Thyroid gland (tissue), 4 donors: ENCODE measurements around the gene ERG. TPM values are rescaled to one million over a fixed set of nuclear protein-coding genes. Genes with fewer than 3 reads are reported as not detected.

ENCODE experiments used
- DNase-seq, 2 donors: peaks; one replicate each; pipeline ENCODE4 v3.0.0-alpha.2; 2019
- H3K27ac ChIP-seq, 3 donors: fragments of 200-600 bp; sonication (generic); 1 replicate in 2 of 3; 2 replicates in 1 of 3; pipeline ENCODE4 v1.5.1; 2016 to 2019; ENCODE audit warnings: mild to moderate bottlenecking in 1 of 3, moderate library complexity in 1 of 3
- H3K27me3 ChIP-seq: fragments of 200-600 bp; sonication (generic); one replicate; pipeline ENCODE4 v1.5.1; 2019
- H3K36me3 ChIP-seq, 2 donors: fragments of 200-600 bp; sonication (generic); one replicate each; pipeline ENCODE4 v1.5.1; 2016 to 2019
- H3K4me1 ChIP-seq, 2 donors: fragments of 200-600 bp; sonication (generic); one replicate each; pipeline ENCODE4 v1.5.1; 2017 to 2019
- H3K4me3 ChIP-seq, 3 donors: fragments of 200-600 bp; sonication (generic); replicated peaks in 1 of 3; 1 replicate in 2 of 3; 2 replicates in 1 of 3; pipeline ENCODE4 v1.5.1; 2016; ENCODE audit warnings: mild to moderate bottlenecking in 1 of 3
- H3K9me3 ChIP-seq: fragments of 200-600 bp; sonication (generic); one replicate; pipeline ENCODE4 v1.5.1; 2017
- POLR2A ChIP-seq, 2 donors: fragments of 450-650 bp; IDR thresholded peaks; one replicate each; pipeline ENCODE4 v1.6.1; 2017; ENCODE audit warnings: antibody characterized with exemption in 2 of 2, mild to moderate bottlenecking in 2 of 2, moderate library complexity in 1 of 2
- WGBS, 2 donors: methylation state at CpG; one replicate each; pipeline ENCODE4 v1.1.5; 2017; 5-methylcytosine and 5-hydroxymethylcytosine counted together
- intact Hi-C: fragments of 100-400 bp; cut with DNase I; formaldehyde crosslinking; loops from one replicate; pipeline ENCODE4 v1.15.1; 2023
- total RNA-seq, 4 donors: library from RNA; depleted of rRNA; stranded (reverse); fragments of >200 nt; gene quantifications; one replicate each; pipeline ENCODE4 v1.2.3, GENCODE V29; 2016
- TF ChIP-seq, protein P1 (sequence below), 6 experiments: fragments of 200-600 bp in 3 of 6; fragments of 450-650 bp in 3 of 6; sonication (generic) in 3 of 6; IDR thresholded peaks; one replicate each; pipeline ENCODE4 v1.5.1; 2016 to 2019; ENCODE audit warnings: antibody characterized with exemption in 6 of 6, mild to moderate bottlenecking in 2 of 6, inconsistent platforms in 1 of 6, moderate library complexity in 1 of 6

Gene ERG
- total RNA-seq, 4 donors from 2014 or later = 9.9 to 25.1 (median 18.2) TPM

DNA sequence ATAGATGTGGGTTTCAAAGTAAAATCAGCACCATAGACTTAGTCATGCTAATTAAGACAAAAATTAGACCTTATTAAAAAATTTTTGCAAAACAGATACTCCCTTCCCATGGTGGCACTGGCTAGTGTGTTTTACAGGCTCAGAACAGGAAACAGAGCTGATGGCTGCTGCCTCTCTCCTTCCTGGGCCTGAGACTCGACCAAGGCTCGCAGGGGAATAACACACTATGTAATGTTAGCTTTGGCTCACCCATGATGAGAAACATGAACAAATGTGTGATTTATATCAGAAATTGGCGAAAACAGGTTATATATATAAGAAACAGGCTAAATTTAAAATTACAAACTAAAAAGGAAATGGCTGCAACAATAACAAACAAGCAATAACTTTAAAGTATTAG, 50.7 kb downstream of the ERG start:
- Histone ChIP-seq H3K4me3 (no peak overlapping the region), H3K9me3 (no peaks in the 10 kb centered on the region), H3K27me3 (no peaks in the 10 kb centered on the region), H3K36me3 (no peaks in the 10 kb centered on the region), H3K27ac (no peak overlapping the region), H3K4me1 (no peaks in the 10 kb centered on the region)
- no peak for DNase-seq
- intact Hi-C loops = no loop called here
- no peak for TF ChIP-seq POLR2A (IDR thresholded peaks at IDR 0.05)
- TF ChIP-seq, protein P1, sequence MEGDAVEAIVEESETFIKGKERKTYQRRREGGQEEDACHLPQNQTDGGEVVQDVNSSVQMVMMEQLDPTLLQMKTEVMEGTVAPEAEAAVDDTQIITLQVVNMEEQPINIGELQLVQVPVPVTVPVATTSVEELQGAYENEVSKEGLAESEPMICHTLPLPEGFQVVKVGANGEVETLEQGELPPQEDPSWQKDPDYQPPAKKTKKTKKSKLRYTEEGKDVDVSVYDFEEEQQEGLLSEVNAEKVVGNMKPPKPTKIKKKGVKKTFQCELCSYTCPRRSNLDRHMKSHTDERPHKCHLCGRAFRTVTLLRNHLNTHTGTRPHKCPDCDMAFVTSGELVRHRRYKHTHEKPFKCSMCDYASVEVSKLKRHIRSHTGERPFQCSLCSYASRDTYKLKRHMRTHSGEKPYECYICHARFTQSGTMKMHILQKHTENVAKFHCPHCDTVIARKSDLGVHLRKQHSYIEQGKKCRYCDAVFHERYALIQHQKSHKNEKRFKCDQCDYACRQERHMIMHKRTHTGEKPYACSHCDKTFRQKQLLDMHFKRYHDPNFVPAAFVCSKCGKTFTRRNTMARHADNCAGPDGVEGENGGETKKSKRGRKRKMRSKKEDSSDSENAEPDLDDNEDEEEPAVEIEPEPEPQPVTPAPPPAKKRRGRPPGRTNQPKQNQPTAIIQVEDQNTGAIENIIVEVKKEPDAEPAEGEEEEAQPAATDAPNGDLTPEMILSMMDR (IDR thresholded peaks at IDR 0.05) = no peak
- WGBS, 2 donors = 61 to 70% methylated on average over 3 of the region's 3 CpGs

DNA sequence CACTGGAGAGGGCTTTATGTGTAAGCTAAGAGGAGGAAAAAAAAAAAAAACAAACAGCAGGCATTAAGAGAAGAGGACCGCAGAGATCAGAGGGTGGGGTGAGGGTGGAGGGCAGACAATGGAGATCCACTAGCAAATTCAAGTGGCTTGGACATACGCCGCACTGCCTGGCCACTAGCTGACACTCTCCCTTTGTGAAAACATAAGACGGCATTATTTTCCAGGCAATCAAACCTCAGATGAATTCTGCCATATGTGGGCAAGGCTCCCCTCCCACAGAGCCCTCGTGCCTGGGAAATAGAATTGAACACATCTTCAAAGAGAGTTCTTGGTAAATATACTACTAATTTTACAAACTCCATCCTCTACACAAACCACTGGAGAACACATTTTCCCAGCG, 53.6 kb downstream of the ERG start:
- Histone ChIP-seq H3K36me3 (no peaks in the 10 kb centered on the region), H3K27ac (no peak overlapping the region), H3K27me3 (no peaks in the 10 kb centered on the region), H3K4me1 (no peaks in the 10 kb centered on the region), H3K9me3 (no peaks in the 10 kb centered on the region), H3K4me3 (no peak overlapping the region)
- no peak for DNase-seq
- TF ChIP-seq, protein P1 (IDR thresholded peaks at IDR 0.05) = no peak
- no peak for TF ChIP-seq POLR2A (IDR thresholded peaks at IDR 0.05)
- 64 to 69% methylated on average over 6 of the region's 6 CpGs for WGBS, 2 donors
- intact Hi-C loops = no loop called here

GRCh38 chr21:38443110-38443509, 55.2 kb downstream of the ERG start:
- peak in 1 of 2 donors; percentile 10 for DNase-seq

GRCh38 chr21:38441153-38441552, 57.1 kb downstream of the ERG start:
- Histone ChIP-seq H3K27ac (no peak overlapping the region), H3K4me1 (no peaks in the 10 kb centered on the region)
- 75 to 93% methylated on average over 2 of the region's 2 CpGs for WGBS, 2 donors

More at GRCh38 chr21:38443110-38443509, 55.2 kb downstream of the ERG start:
- H3K4me3 ChIP-seq = no peak overlapping the region
- H3K4me1 ChIP-seq = no peaks in the 10 kb centered on the region
- WGBS, 2 donors = 64 to 77% methylated on average over 8 of the region's 8 CpGs
- H3K27me3 ChIP-seq = no peaks in the 10 kb centered on the region
- no peak for TF ChIP-seq POLR2A (IDR thresholded peaks at IDR 0.05)
- TF ChIP-seq, protein P1 (IDR thresholded peaks at IDR 0.05) = no peak
- H3K36me3 ChIP-seq = no peaks in the 10 kb centered on the region
- H3K27ac ChIP-seq = no peak overlapping the region
- intact Hi-C loops = no loop called here
- no peaks in the 10 kb centered on the region for H3K9me3 ChIP-seq

GRCh38 chr21:38440746-38441145, 57.5 kb downstream of the ERG start:
- Histone ChIP-seq H3K9me3 (no peaks in the 10 kb centered on the region), H3K27me3 (no peaks in the 10 kb centered on the region), H3K4me3 (no peak overlapping the region), H3K27ac (no peak overlapping the region), H3K36me3 (no peaks in the 10 kb centered on the region), H3K4me1 (no peaks in the 10 kb centered on the region)
- DNase-seq = no peak
- TF ChIP-seq, protein P1 (IDR thresholded peaks at IDR 0.05) = no peak
- no peak for TF ChIP-seq POLR2A (IDR thresholded peaks at IDR 0.05)
- 75 to 80% methylated on average over 5 of the region's 5 CpGs for WGBS, 2 donors
- intact Hi-C loops = no loop called here

More at GRCh38 chr21:38441153-38441552, 57.1 kb downstream of the ERG start:
- Histone ChIP-seq H3K9me3 (no peaks in the 10 kb centered on the region), H3K27me3 (no peaks in the 10 kb centered on the region), H3K36me3 (no peaks in the 10 kb centered on the region), H3K4me3 (no peak overlapping the region)
- intact Hi-C loops = no loop called here
- DNase-seq = no peak
- TF ChIP-seq, protein P1 (IDR thresholded peaks at IDR 0.05) = no peak
- no peak for TF ChIP-seq POLR2A (IDR thresholded peaks at IDR 0.05)
